Keratinocyte (primary cell): Measurements from ENCODE around the gene HID1. TPM values are rescaled to one million over a fixed set of nuclear protein-coding genes. Genes with fewer than 3 reads are reported as not detected.

Source experiments
- DNase-seq: peaks from one replicate; pipeline ENCODE4 v3.0.0-alpha.2; 2011; ENCODE audit warnings: low read depth, missing footprints, low spot score
- FAIRE-seq: peaks from 2 replicates; lab custom pipeline; 2011; peaks lifted over from hg19 to GRCh38; lab: Jason Lieb, UNC
- H2AFZ ChIP-seq: 2 replicates; pipeline ENCODE4 v1.6.0; 2012; ENCODE audit warnings: low read length, control low read depth, inconsistent platforms; ENCODE audit not compliant: control insufficient read depth
- H3K27ac ChIP-seq: 2 replicates; pipeline ENCODE4 v1.5.1; 2011; ENCODE audit warnings: low read length; ENCODE audit not compliant: control insufficient read depth, insufficient read depth
- H3K27me3 ChIP-seq: 3 replicates; pipeline ENCODE4 v1.6.0; 2011; ENCODE audit warnings: low read length; ENCODE audit not compliant: control insufficient read depth, insufficient read depth; ENCODE audit errors: extremely low read depth
- H3K36me3 ChIP-seq, 2 experiments: 2 replicates in 1 of 2; 3 replicates in 1 of 2; pipeline ENCODE4 v1.5.1; 2011; ENCODE audit warnings: low read length in 2 of 2, mild to moderate bottlenecking in 1 of 2; ENCODE audit not compliant: control insufficient read depth in 2 of 2, insufficient read depth in 2 of 2; ENCODE audit errors: extremely low read depth in 1 of 2
- H3K4me1 ChIP-seq: 3 replicates; pipeline ENCODE4 v1.5.1; 2011; ENCODE audit warnings: low read length; ENCODE audit not compliant: control insufficient read depth, insufficient read depth; ENCODE audit errors: extremely low read depth
- H3K4me2 ChIP-seq: 3 replicates; pipeline ENCODE4 v1.6.0; 2011; ENCODE audit warnings: low read depth, low read length; ENCODE audit not compliant: control insufficient read depth, insufficient read depth; ENCODE audit errors: extremely low read depth
- H3K4me3 ChIP-seq, 3 experiments: fragments of 200-600 bp in 1 of 3; sonication (generic) in 1 of 3; 2 replicates in 2 of 3; 3 replicates in 1 of 3; pipeline ENCODE4 v1.5.1; 2011 to 2016; ENCODE audit warnings: low read length in 3 of 3, mild to moderate bottlenecking in 3 of 3, control low read depth in 2 of 3, inconsistent platforms in 1 of 3, low read depth in 1 of 3, mixed read lengths in 1 of 3, mixed run types in 1 of 3, moderate library complexity in 1 of 3; ENCODE audit not compliant: control insufficient read depth in 2 of 3, insufficient read depth in 2 of 3; ENCODE audit errors: extremely low read depth in 1 of 3
- H3K79me2 ChIP-seq: 2 replicates; pipeline ENCODE4 v1.6.0; 2012; ENCODE audit warnings: low read length; ENCODE audit not compliant: control insufficient read depth, insufficient read depth
- H3K9ac ChIP-seq: 3 replicates; pipeline ENCODE4 v1.6.0; 2011; ENCODE audit warnings: low read length; ENCODE audit not compliant: control insufficient read depth, insufficient read depth; ENCODE audit errors: extremely low read depth
- H3K9me1 ChIP-seq: 3 replicates; pipeline ENCODE4 v1.6.0; 2011; ENCODE audit warnings: low read length; ENCODE audit not compliant: control insufficient read depth, insufficient read depth; ENCODE audit errors: extremely low read depth
- H3K9me3 ChIP-seq: 2 replicates; pipeline ENCODE4 v1.5.1; 2012; ENCODE audit warnings: low read depth, low read length; ENCODE audit not compliant: control insufficient read depth
- H4K20me1 ChIP-seq: 3 replicates; pipeline ENCODE4 v1.6.0; 2011; ENCODE audit warnings: low read length; ENCODE audit not compliant: control insufficient read depth, insufficient read depth; ENCODE audit errors: extremely low read depth
- CTCF ChIP-seq, 3 experiments: IDR thresholded peaks in 1 of 3; conservative IDR thresholded peaks in 1 of 3; optimal IDR thresholded peaks in 1 of 3; 2 replicates in 2 of 3; 3 replicates in 1 of 3; pipeline versions ENCODE3 to v1.5.1; 2011; ENCODE audit warnings: low read length in 3 of 3, mild to moderate bottlenecking in 3 of 3, moderate library complexity in 2 of 3, control low read depth in 1 of 3, inconsistent platforms in 1 of 3; ENCODE audit not compliant: insufficient read depth in 2 of 3; ENCODE audit errors: extremely low read depth in 1 of 3
- EZH2 ChIP-seq: IDR thresholded peaks from one replicate; pipeline ENCODE4 v1.6.1; 2012; ENCODE audit warnings: inconsistent platforms, mild to moderate bottlenecking, low read length, moderate library complexity
- dilution Hi-C: fragments of 300-500 bp; cut with MboI; formaldehyde crosslinking; loops from one replicate; pipeline ENCODE4 v1.7.0; 2020; ENCODE audit warnings: low sequenced_read_pairs; ENCODE audit not compliant: extremely low pct_ligation_motif_present
- polyA plus RNA-seq, 5 experiments: library from polyadenylated mRNA; depleted of rRNA in 3 of 5; stranded (reverse) in 3 of 5; stranded (forward) in 1 of 5; unstranded in 1 of 5; fragments of >200 nt; gene quantifications; 1 replicate in 1 of 5; 2 replicates in 3 of 5; 3 replicates in 1 of 5; pipeline versions ENCODE4 v1.2.1 to v1.2.3, GENCODE V29; 2011 to 2012; ENCODE audit warnings: missing spikeins in 2 of 5, low read depth in 1 of 5, low replicate concordance in 1 of 5

Gene HID1
- polyA plus RNA-seq, 1 donor (not counting 4 experiments of a cell fraction or from before 2014, with no cell fraction given), result 0.33 TPM

- H3K9ac ChIP-seq, result no peak overlapping the region
- H3K4me1 ChIP-seq, result no peaks in the 10 kb centered on the region
- no peaks in the 10 kb centered on the region for H3K79me2 ChIP-seq
- H3K9me1 ChIP-seq, result no peaks in the 10 kb centered on the region
- no peak overlapping the region for H3K4me2 ChIP-seq
- DNase-seq (no peak), FAIRE-seq (no peak)
- TF ChIP-seq CTCF (optimal IDR thresholded peaks at IDR 0.05 in 1 of 3, IDR thresholded peaks at IDR 0.05 in 1 of 3, conservative IDR thresholded peaks at IDR 0.05 in 1 of 3; ENCODE audit: extremely low read depth in 1 of 3, insufficient read depth in 2 of 3, low read length in 3 of 3) (no peak), EZH2 (no peak)
- peaks cover 3% of the 10 kb centered on the region for H3K9me3 ChIP-seq
- no peak overlapping the region for H3K27ac ChIP-seq
- H2AFZ ChIP-seq, result no peak overlapping the region
- H4K20me1 ChIP-seq, result no peaks in the 10 kb centered on the region
- H3K4me3 ChIP-seq, result no peak overlapping the region
- dilution Hi-C loops, result no loop called here
- peaks cover 6% of the 10 kb centered on the region for H3K27me3 ChIP-seq
- no peaks in the 10 kb centered on the region for H3K36me3 ChIP-seq
Measured at GRCh38 chr17:74953134-74953687, 19.3 kb downstream of the HID1 start.

GRCh38 chr17:74952431-74953133 lies 20.0 kb downstream of the HID1 start:
- Histone ChIP-seq H3K27me3 (peaks cover 6% of the 10 kb centered on the region), H2AFZ (no peak overlapping the region), H3K9ac (no peak overlapping the region), H3K79me2 (no peaks in the 10 kb centered on the region), H3K36me3 (no peaks in the 10 kb centered on the region), H3K9me1 (no peaks in the 10 kb centered on the region), H4K20me1 (no peaks in the 10 kb centered on the region), H3K4me3 (no peak overlapping the region), H3K4me1 (no peaks in the 10 kb centered on the region), H3K4me2 (no peak overlapping the region), H3K27ac (no peak overlapping the region), H3K9me3 (peaks cover 3% of the 10 kb centered on the region)
- FAIRE-seq (no peak), DNase-seq (no peak)
- dilution Hi-C loops, result no loop called here
- TF ChIP-seq CTCF (optimal IDR thresholded peaks at IDR 0.05 in 1 of 3, IDR thresholded peaks at IDR 0.05 in 1 of 3, conservative IDR thresholded peaks at IDR 0.05 in 1 of 3; ENCODE audit: extremely low read depth in 1 of 3, insufficient read depth in 2 of 3, low read length in 3 of 3) (no peak), EZH2 (no peak)
